NCI-H1105 treated with DMSO at 0.1 percent for 48 hours (cell line): Measurements from ENCODE around the gene PSMG3.

Experiments used
- DNase-seq: peaks from one replicate; lab custom pipeline; 2025; lab: John Stamatoyannopoulos, UW

The PSMG3 gene

GRCh38 chr7:1569833-1570632 is at the start of gene PSMG3:
PSMG3 (minus strand) TSS chr7:1570032; CDS start chr7:1569339, 693 bp downstream.
- peak; percentile 81 for DNase-seq

GRCh38 chr7:1618475-1618874 is 48.6 kb upstream of the PSMG3 start:
- no peak for DNase-seq

- DNase-seq, result no peak
Measured at GRCh38 chr7:1617957-1618356, 48.1 kb upstream of the PSMG3 start.

- DNase-seq, result no peak
Measured at GRCh38 chr7:1616741-1617140, 46.9 kb upstream of the PSMG3 start.

GRCh38 chr7:1611708-1612241 is 41.9 kb upstream of the PSMG3 start:
- DNase-seq, result no peak

GRCh38 chr7:1610678-1611302 is 41.0 kb upstream of the PSMG3 start:
- DNase-seq, result no peak

- no peak for DNase-seq
Measured at GRCh38 chr7:1610013-1610677, 40.3 kb upstream of the PSMG3 start.

- DNase-seq, result no peak
Measured at GRCh38 chr7:1609023-1609422, 39.2 kb upstream of the PSMG3 start.

GRCh38 chr7:1608318-1608717 is 38.5 kb upstream of the PSMG3 start:
- DNase-seq, result no peak

GRCh38 chr7:1607696-1608095 is 37.9 kb upstream of the PSMG3 start:
- DNase-seq, result no peak

- no peak for DNase-seq
Measured at GRCh38 chr7:1607001-1607400, 37.2 kb upstream of the PSMG3 start.

GRCh38 chr7:1604383-1604782 is 34.6 kb upstream of the PSMG3 start:
- no peak for DNase-seq

- DNase-seq, result no peak
Measured at GRCh38 chr7:1603346-1604225, 33.8 kb upstream of the PSMG3 start.

GRCh38 chr7:1602386-1602785 is 32.6 kb upstream of the PSMG3 start:
- no peak for DNase-seq

GRCh38 chr7:1601956-1602355 is 32.1 kb upstream of the PSMG3 start:
- DNase-seq, result no peak

- no peak for DNase-seq
Measured at GRCh38 chr7:1599640-1600395, 30.0 kb upstream of the PSMG3 start.

- no peak for DNase-seq
Measured at GRCh38 chr7:1598961-1599639, 29.3 kb upstream of the PSMG3 start.

- no peak for DNase-seq
Measured at GRCh38 chr7:1598286-1598685, 28.5 kb upstream of the PSMG3 start.

- DNase-seq, result no peak
Measured at GRCh38 chr7:1597791-1598190, 28.0 kb upstream of the PSMG3 start.

GRCh38 chr7:1597066-1597760 is 27.4 kb upstream of the PSMG3 start:
- no peak for DNase-seq
